Measurements from ENCODE around the gene TENM4. TPM values are rescaled to one million over a fixed set of nuclear protein-coding genes. Genes with fewer than 3 reads are reported as not detected.
"Not testable (repeated sequence)": the region's sequence is repeated elsewhere in the genome, so short reads cannot be mapped to it uniquely, and the experiment has no call there.

Gene TENM4
- polyA plus RNA-seq, 3 donors: 23.2 to 32.9 (median 23.7) TPM

- no peak for DNase-seq (ENCODE audit: extremely low read depth in 1 of 11, low read depth in 9 of 11, low spot score in 4 of 11)
Observed at GRCh38 chr11:78633516-78634310, 807.1 kb downstream of the TENM4 start.

- DNase-seq (ENCODE audit: extremely low read depth in 1 of 11, low read depth in 9 of 11, low spot score in 4 of 11): no peak
Observed at GRCh38 chr11:78630561-78631303, 810.1 kb downstream of the TENM4 start.

- no peak for DNase-seq (ENCODE audit: extremely low read depth in 1 of 11, low read depth in 9 of 11, low spot score in 4 of 11)
Observed at GRCh38 chr11:78630155-78630554, 810.7 kb downstream of the TENM4 start.

- DNase-seq (ENCODE audit: extremely low read depth in 1 of 11, low read depth in 9 of 11, low spot score in 4 of 11): no peak
Observed at GRCh38 chr11:78622666-78623065, 818.2 kb downstream of the TENM4 start.

- no peak for DNase-seq (ENCODE audit: extremely low read depth in 1 of 11, low read depth in 9 of 11, low spot score in 4 of 11)
Observed at GRCh38 chr11:78620159-78620558, 820.7 kb downstream of the TENM4 start.

GRCh38 chr11:78615724-78616123, 825.1 kb downstream of the TENM4 start:
- DNase-seq (ENCODE audit: extremely low read depth in 1 of 11, low read depth in 9 of 11, low spot score in 4 of 11): no peak

- no peak for DNase-seq (ENCODE audit: extremely low read depth in 1 of 11, low read depth in 9 of 11, low spot score in 4 of 11)
Observed at GRCh38 chr11:78613378-78613813, 827.4 kb downstream of the TENM4 start.

GRCh38 chr11:78612721-78613377, 828.0 kb downstream of the TENM4 start:
- DNase-seq (ENCODE audit: extremely low read depth in 1 of 11, low read depth in 9 of 11, low spot score in 4 of 11): no peak

- not testable (repeated sequence) for DNase-seq (ENCODE audit: extremely low read depth in 1 of 11, low read depth in 9 of 11, low spot score in 4 of 11)
Observed at GRCh38 chr11:78609321-78609720, 831.5 kb downstream of the TENM4 start.

- no peak for DNase-seq (ENCODE audit: extremely low read depth in 1 of 11, low read depth in 9 of 11, low spot score in 4 of 11)
Observed at GRCh38 chr11:78607696-78608095, 833.1 kb downstream of the TENM4 start.

- DNase-seq (ENCODE audit: extremely low read depth in 1 of 11, low read depth in 9 of 11, low spot score in 4 of 11): no peak
Observed at GRCh38 chr11:78606667-78607066, 834.2 kb downstream of the TENM4 start.

GRCh38 chr11:78605296-78605695, 835.5 kb downstream of the TENM4 start:
- DNase-seq (ENCODE audit: extremely low read depth in 1 of 11, low read depth in 9 of 11, low spot score in 4 of 11): no peak

GRCh38 chr11:78603792-78604191, 837.0 kb downstream of the TENM4 start:
- DNase-seq (ENCODE audit: extremely low read depth in 1 of 11, low read depth in 9 of 11, low spot score in 4 of 11): no peak
